ENCODE data around the gene SPPL2C. TPM values are rescaled to one million over a fixed set of nuclear protein-coding genes. Genes with fewer than 3 reads are reported as not detected.

SPPL2C gene
- total and polyA plus RNA-seq, 2 of the 8 experiments (the other 6 are each of a cell fraction or from before 2014, with no cell fraction given) = not detected

DNA sequence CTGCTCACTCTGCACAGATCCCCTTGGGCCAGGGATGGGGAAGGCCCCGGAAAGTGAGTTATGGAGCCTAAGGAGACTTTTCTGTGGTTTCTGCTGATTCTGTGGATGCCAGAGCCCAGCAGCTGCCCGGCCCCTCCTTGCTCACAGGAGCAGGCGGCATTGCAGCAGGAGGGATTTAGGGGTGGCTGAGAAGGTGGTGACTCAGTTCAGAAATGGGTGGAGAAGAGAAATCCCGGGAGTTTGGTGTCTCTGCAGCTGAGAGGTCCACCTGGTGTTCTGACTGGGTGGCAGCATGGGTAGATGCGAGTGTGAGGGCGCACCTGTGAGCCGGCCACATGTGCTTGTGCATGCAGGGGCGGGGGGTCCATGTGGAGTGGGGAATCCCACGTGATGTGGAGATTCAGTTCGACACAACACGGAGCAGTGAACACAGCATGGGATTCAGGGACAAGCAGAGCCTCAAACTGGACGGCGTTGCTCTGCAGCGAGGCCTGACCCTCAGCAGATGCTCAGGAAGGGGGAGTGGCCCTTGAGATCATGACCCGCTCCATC, 16.0 kb upstream of the SPPL2C start (continued):
- TF ChIP-seq, protein P1, sequence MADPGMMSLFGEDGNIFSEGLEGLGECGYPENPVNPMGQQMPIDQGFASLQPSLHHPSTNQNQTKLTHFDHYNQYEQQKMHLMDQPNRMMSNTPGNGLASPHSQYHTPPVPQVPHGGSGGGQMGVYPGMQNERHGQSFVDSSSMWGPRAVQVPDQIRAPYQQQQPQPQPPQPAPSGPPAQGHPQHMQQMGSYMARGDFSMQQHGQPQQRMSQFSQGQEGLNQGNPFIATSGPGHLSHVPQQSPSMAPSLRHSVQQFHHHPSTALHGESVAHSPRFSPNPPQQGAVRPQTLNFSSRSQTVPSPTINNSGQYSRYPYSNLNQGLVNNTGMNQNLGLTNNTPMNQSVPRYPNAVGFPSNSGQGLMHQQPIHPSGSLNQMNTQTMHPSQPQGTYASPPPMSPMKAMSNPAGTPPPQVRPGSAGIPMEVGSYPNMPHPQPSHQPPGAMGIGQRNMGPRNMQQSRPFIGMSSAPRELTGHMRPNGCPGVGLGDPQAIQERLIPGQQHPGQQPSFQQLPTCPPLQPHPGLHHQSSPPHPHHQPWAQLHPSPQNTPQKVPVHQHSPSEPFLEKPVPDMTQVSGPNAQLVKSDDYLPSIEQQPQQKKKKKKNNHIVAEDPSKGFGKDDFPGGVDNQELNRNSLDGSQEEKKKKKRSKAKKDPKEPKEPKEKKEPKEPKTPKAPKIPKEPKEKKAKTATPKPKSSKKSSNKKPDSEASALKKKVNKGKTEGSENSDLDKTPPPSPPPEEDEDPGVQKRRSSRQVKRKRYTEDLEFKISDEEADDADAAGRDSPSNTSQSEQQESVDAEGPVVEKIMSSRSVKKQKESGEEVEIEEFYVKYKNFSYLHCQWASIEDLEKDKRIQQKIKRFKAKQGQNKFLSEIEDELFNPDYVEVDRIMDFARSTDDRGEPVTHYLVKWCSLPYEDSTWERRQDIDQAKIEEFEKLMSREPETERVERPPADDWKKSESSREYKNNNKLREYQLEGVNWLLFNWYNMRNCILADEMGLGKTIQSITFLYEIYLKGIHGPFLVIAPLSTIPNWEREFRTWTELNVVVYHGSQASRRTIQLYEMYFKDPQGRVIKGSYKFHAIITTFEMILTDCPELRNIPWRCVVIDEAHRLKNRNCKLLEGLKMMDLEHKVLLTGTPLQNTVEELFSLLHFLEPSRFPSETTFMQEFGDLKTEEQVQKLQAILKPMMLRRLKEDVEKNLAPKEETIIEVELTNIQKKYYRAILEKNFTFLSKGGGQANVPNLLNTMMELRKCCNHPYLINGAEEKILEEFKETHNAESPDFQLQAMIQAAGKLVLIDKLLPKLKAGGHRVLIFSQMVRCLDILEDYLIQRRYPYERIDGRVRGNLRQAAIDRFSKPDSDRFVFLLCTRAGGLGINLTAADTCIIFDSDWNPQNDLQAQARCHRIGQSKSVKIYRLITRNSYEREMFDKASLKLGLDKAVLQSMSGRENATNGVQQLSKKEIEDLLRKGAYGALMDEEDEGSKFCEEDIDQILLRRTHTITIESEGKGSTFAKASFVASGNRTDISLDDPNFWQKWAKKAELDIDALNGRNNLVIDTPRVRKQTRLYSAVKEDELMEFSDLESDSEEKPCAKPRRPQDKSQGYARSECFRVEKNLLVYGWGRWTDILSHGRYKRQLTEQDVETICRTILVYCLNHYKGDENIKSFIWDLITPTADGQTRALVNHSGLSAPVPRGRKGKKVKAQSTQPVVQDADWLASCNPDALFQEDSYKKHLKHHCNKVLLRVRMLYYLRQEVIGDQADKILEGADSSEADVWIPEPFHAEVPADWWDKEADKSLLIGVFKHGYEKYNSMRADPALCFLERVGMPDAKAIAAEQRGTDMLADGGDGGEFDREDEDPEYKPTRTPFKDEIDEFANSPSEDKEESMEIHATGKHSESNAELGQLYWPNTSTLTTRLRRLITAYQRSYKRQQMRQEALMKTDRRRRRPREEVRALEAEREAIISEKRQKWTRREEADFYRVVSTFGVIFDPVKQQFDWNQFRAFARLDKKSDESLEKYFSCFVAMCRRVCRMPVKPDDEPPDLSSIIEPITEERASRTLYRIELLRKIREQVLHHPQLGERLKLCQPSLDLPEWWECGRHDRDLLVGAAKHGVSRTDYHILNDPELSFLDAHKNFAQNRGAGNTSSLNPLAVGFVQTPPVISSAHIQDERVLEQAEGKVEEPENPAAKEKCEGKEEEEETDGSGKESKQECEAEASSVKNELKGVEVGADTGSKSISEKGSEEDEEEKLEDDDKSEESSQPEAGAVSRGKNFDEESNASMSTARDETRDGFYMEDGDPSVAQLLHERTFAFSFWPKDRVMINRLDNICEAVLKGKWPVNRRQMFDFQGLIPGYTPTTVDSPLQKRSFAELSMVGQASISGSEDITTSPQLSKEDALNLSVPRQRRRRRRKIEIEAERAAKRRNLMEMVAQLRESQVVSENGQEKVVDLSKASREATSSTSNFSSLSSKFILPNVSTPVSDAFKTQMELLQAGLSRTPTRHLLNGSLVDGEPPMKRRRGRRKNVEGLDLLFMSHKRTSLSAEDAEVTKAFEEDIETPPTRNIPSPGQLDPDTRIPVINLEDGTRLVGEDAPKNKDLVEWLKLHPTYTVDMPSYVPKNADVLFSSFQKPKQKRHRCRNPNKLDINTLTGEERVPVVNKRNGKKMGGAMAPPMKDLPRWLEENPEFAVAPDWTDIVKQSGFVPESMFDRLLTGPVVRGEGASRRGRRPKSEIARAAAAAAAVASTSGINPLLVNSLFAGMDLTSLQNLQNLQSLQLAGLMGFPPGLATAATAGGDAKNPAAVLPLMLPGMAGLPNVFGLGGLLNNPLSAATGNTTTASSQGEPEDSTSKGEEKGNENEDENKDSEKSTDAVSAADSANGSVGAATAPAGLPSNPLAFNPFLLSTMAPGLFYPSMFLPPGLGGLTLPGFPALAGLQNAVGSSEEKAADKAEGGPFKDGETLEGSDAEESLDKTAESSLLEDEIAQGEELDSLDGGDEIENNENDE (IDR thresholded peaks at IDR 0.05; ENCODE audit: insufficient replicate concordance, low read length) = no peak

Measured in H1 (cell line).